Left forelimb (tissue), 1 donor: ENCODE data around the gene SNAP91.

Experiments used
- DNase-seq: peaks from one replicate; pipeline ENCODE4 v3.0.0-alpha.2; 2018; ENCODE audit warnings: low spot score

SNAP91 gene

GRCh38 chr6:83546636-83547035 is 162.3 kb downstream of the SNAP91 start:
- DNase-seq: no peak

- no peak for DNase-seq
Observed at GRCh38 chr6:83539678-83540077, 169.2 kb downstream of the SNAP91 start.

- DNase-seq: no peak
Observed at GRCh38 chr6:83536647-83537589, 172.0 kb downstream of the SNAP91 start.

- DNase-seq: no peak
Observed at GRCh38 chr6:83536034-83536646, 172.8 kb downstream of the SNAP91 start.

- DNase-seq: no peak
Observed at GRCh38 chr6:83518816-83519480, 190.0 kb downstream of the SNAP91 start.

GRCh38 chr6:83517500-83517899 is 191.4 kb downstream of the SNAP91 start:
- DNase-seq: no peak

GRCh38 chr6:83514866-83515466 is 193.9 kb downstream of the SNAP91 start:
- no peak for DNase-seq

GRCh38 chr6:83514466-83514865 is 194.4 kb downstream of the SNAP91 start:
- DNase-seq: no peak

- DNase-seq: peak; percentile 80
Observed at GRCh38 chr6:83511901-83512681, 196.8 kb downstream of the SNAP91 start, which contains the start of gene PRSS35. Gene PRSS35, plus strand, starts transcription at chr6:83512534. Its CDS starts 10,908 bp downstream, at chr6:83523442.

GRCh38 chr6:83511266-83511665 is 197.6 kb downstream of the SNAP91 start:
- DNase-seq: no peak

GRCh38 chr6:83510791-83511190 is 198.1 kb downstream of the SNAP91 start:
- no peak for DNase-seq

- DNase-seq: no peak
Observed at GRCh38 chr6:83509441-83509840, 199.5 kb downstream of the SNAP91 start.

- no peak for DNase-seq
Observed at GRCh38 chr6:83505356-83505755, 203.5 kb downstream of the SNAP91 start.
